Measurements from ENCODE around the gene TSN. TPM values are rescaled to one million over a fixed set of nuclear protein-coding genes. Genes with fewer than 3 reads are reported as not detected.

TSN gene
- polyA plus RNA-seq, 1 donor from 2014 or later = 171 TPM

DNA sequence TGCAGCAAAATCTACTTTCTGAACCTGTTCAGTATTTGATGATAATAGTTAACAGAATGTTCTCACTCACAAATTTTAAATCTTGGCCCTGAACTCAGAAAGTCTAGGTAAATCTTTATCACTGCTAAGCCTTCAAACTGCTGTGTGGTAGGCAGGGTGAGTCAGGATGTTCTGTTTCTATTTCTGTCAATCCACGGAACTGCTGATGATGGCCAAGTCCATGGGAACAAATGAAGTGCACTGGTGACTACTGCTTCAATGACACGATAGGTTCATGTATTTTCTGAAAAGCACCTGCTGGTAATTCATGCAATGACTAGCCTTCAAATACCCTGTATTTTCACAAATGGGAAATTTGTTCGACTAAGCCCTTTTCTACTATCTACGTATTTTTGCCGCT is 33.0 kb upstream of the TSN start:
- no peak overlapping the region for H3K4me3 ChIP-seq (ENCODE audit: low read length)
- H4K20me1 ChIP-seq (ENCODE audit: insufficient read depth) = no peaks in the 10 kb centered on the region
- no peaks in the 10 kb centered on the region for H3K27me3 ChIP-seq (ENCODE audit: insufficient read depth, low read depth, low read length)
- no peaks in the 10 kb centered on the region for H3K36me3 ChIP-seq (ENCODE audit: insufficient read depth, low read length)
- H3K4me2 ChIP-seq (ENCODE audit: low read length) = no peak overlapping the region
- TF ChIP-seq SMC3 (conservative IDR thresholded peaks at IDR 0.05; ENCODE audit: poor library complexity) (no peak), MXI1 (conservative IDR thresholded peaks at IDR 0.05; ENCODE audit: poor library complexity, severe bottlenecking) (no peak), EP300 (conservative IDR thresholded peaks at IDR 0.05; ENCODE audit: poor library complexity, severe bottlenecking) (no peak), TAF1 (IDR thresholded peaks at IDR 0.05; ENCODE audit: low read depth) (no peak), CTCF (IDR thresholded peaks at IDR 0.05; ENCODE audit: poor library complexity, severe bottlenecking) (no peak), RAD21 (conservative IDR thresholded peaks at IDR 0.05) (no peak), EZH2 (IDR thresholded peaks at IDR 0.05; ENCODE audit: borderline replicate concordance, insufficient read depth, low read length, poor library complexity, severe bottlenecking) (no peak), POLR2AphosphoS5 (IDR thresholded peaks at IDR 0.05) (no peak)
- TF ChIP-seq, protein P1, sequence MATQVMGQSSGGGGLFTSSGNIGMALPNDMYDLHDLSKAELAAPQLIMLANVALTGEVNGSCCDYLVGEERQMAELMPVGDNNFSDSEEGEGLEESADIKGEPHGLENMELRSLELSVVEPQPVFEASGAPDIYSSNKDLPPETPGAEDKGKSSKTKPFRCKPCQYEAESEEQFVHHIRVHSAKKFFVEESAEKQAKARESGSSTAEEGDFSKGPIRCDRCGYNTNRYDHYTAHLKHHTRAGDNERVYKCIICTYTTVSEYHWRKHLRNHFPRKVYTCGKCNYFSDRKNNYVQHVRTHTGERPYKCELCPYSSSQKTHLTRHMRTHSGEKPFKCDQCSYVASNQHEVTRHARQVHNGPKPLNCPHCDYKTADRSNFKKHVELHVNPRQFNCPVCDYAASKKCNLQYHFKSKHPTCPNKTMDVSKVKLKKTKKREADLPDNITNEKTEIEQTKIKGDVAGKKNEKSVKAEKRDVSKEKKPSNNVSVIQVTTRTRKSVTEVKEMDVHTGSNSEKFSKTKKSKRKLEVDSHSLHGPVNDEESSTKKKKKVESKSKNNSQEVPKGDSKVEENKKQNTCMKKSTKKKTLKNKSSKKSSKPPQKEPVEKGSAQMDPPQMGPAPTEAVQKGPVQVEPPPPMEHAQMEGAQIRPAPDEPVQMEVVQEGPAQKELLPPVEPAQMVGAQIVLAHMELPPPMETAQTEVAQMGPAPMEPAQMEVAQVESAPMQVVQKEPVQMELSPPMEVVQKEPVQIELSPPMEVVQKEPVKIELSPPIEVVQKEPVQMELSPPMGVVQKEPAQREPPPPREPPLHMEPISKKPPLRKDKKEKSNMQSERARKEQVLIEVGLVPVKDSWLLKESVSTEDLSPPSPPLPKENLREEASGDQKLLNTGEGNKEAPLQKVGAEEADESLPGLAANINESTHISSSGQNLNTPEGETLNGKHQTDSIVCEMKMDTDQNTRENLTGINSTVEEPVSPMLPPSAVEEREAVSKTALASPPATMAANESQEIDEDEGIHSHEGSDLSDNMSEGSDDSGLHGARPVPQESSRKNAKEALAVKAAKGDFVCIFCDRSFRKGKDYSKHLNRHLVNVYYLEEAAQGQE (IDR thresholded peaks at IDR 0.05; ENCODE audit: borderline replicate concordance) = no peak
- no peak overlapping the region for H3K9ac ChIP-seq (ENCODE audit: low read length)
- no peak overlapping the region for H2AFZ ChIP-seq (ENCODE audit: low read depth, low read length)
- H3K9me2 ChIP-seq (ENCODE audit: insufficient read depth, low read length) = no peaks in the 10 kb centered on the region
- H3F3A ChIP-seq (ENCODE audit: insufficient read depth, low read length, poor library complexity, severe bottlenecking) = no peaks in the 10 kb centered on the region
- no peak overlapping the region for H3K27ac ChIP-seq (ENCODE audit: low read length)
- H3K9me3 ChIP-seq (ENCODE audit: low read length) = no peaks in the 10 kb centered on the region
- no peaks in the 10 kb centered on the region for H3K79me2 ChIP-seq (replicated peaks; ENCODE audit: insufficient read depth, low read length)

DNA sequence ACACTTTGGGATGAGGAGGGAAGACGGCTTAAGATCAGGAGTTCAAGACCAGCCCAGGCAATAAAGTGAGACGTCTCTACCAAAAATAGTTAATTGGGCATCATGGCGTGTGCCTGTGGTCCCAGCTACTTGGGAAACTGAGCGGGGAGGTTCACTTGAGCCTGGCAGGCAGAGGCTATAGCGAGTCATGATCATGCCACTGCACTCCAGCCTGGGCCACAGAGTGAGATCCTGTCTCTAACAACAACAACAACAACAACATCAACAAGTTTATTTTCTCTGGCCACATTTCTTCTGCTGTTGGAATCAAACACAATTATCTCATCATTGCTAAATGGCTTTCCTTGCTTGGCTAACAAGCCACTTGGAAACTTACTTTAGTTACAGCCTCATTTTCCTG is 32.1 kb upstream of the TSN start:
- Histone ChIP-seq H3K4me2 (ENCODE audit: low read length) (no peak overlapping the region), H3K79me2 (replicated peaks; ENCODE audit: insufficient read depth, low read length) (no peaks in the 10 kb centered on the region), H3F3A (ENCODE audit: insufficient read depth, low read length, poor library complexity, severe bottlenecking) (no peaks in the 10 kb centered on the region), H3K9me2 (ENCODE audit: insufficient read depth, low read length) (no peaks in the 10 kb centered on the region), H3K4me3 (ENCODE audit: low read length) (no peak overlapping the region), H3K36me3 (ENCODE audit: insufficient read depth, low read length) (no peaks in the 10 kb centered on the region), H3K9me3 (ENCODE audit: low read length) (no peaks in the 10 kb centered on the region), H2AFZ (ENCODE audit: low read depth, low read length) (no peak overlapping the region), H4K20me1 (ENCODE audit: insufficient read depth) (no peaks in the 10 kb centered on the region), H3K27me3 (ENCODE audit: insufficient read depth, low read depth, low read length) (no peaks in the 10 kb centered on the region), H3K27ac (ENCODE audit: low read length) (no peak overlapping the region), H3K9ac (ENCODE audit: low read length) (no peak overlapping the region)
- no peak for TF ChIP-seq EZH2 (IDR thresholded peaks at IDR 0.05; ENCODE audit: borderline replicate concordance, insufficient read depth, low read length, poor library complexity, severe bottlenecking)
- TF ChIP-seq RAD21 (conservative IDR thresholded peaks at IDR 0.05) = no peak
- no peak for TF ChIP-seq MXI1 (conservative IDR thresholded peaks at IDR 0.05; ENCODE audit: poor library complexity, severe bottlenecking)
- no peak for TF ChIP-seq EP300 (conservative IDR thresholded peaks at IDR 0.05; ENCODE audit: poor library complexity, severe bottlenecking)
- TF ChIP-seq POLR2AphosphoS5 (IDR thresholded peaks at IDR 0.05) = no peak
- TF ChIP-seq TAF1 (IDR thresholded peaks at IDR 0.05; ENCODE audit: low read depth) = no peak
- no peak for TF ChIP-seq CTCF (IDR thresholded peaks at IDR 0.05; ENCODE audit: poor library complexity, severe bottlenecking)
- TF ChIP-seq, protein P1 (IDR thresholded peaks at IDR 0.05; ENCODE audit: borderline replicate concordance) = no peak
- no peak for TF ChIP-seq SMC3 (conservative IDR thresholded peaks at IDR 0.05; ENCODE audit: poor library complexity)
